BLaER1 treated with 17β-estradiol and CSF1 and Interleukin-3, amounts not matched to agents 10 nM and 100 nM (cell line): Measurements from ENCODE around the gene PRG3.

Experiments
- H3K27ac ChIP-seq, 11 experiments: shearing (Covaris generic); formaldehyde crosslinking; 2 replicates each; pipeline ENCODE4 v1.8.1; 2022
- H3K27me3 ChIP-seq, 11 experiments: shearing (Covaris generic); formaldehyde crosslinking; 2 replicates each; pipeline ENCODE4 v1.8.1; 2022
- H3K36me3 ChIP-seq, 11 experiments: shearing (Covaris generic); formaldehyde crosslinking; 2 replicates each; pipeline ENCODE4 v1.8.1; 2022
- H3K4me1 ChIP-seq, 10 experiments: shearing (Covaris generic); formaldehyde crosslinking; 2 replicates each; pipeline ENCODE4 v1.8.1; 2022
- H3K4me2 ChIP-seq, 11 experiments: shearing (Covaris generic); formaldehyde crosslinking; 2 replicates each; pipeline ENCODE4 v1.8.1; 2022
- H3K4me3 ChIP-seq, 10 experiments: shearing (Covaris generic); formaldehyde crosslinking; 2 replicates each; pipeline ENCODE4 v1.8.1; 2022
- H3K9ac ChIP-seq, 11 experiments: shearing (Covaris generic); formaldehyde crosslinking; 2 replicates each; pipeline ENCODE4 v1.8.1; 2022
- H3K9me3 ChIP-seq, 11 experiments: shearing (Covaris generic); formaldehyde crosslinking; replicated peaks in 1 of 11; 2 replicates each; pipeline ENCODE4 v1.8.1; 2022
- H4K20me1 ChIP-seq, 11 experiments: shearing (Covaris generic); formaldehyde crosslinking; 2 replicates each; pipeline ENCODE4 v1.8.1; 2022
- Cebpa-rat ChIP-seq, 11 experiments: shearing (Covaris generic); IDR thresholded peaks; 2 replicates each; pipeline ENCODE4 v1.8.1; 2022

The PRG3 gene

DNA sequence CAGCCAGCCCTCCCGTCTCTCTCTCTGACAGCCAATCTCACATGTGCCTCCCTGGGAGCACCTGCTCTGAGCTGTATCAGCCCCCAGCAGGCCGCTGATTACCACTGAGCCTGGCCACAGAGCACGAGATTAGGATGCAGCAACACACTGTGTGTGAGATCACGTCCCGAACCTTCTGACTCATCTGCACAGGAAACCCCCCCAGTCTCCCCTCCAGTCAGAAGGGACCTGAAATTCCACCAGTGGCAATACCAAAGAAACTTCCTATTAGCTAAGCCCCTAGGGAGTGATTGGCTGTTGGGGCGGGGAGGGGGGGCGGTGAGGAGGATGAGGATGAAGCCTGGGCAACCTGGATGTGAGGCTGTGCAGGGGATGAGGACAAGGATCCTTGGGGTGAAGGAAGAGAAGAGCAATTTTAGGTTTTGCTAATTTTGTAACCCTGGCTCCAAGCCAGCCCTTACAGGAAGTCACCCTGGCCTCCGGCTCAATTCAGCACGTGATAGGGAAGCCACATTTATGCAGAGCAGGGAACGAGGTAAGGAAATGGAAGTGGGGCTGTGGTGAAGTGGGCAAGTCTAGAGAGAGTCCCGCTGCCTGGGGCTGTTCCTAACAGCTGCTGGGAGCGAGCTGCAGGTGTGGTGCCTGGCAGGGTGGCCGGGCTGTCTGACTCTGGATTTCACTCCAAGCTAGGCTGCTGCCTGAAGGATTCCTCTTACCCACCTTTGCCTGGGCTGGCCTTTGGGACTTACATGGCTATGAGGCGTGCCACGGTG is 44.0 kb upstream of the PRG3 start:
- no peaks in the 10 kb centered on the region for H3K9me3 ChIP-seq
- H3K4me3 ChIP-seq, result peak overlapping the region; percentile 69 to 90 (median 82)
- H3K4me1 ChIP-seq, result peaks cover 54 to 81% (median 70%) of the 10 kb centered on the region in 10 experiments
- no peaks in the 10 kb centered on the region for H3K27me3 ChIP-seq
- H3K9ac ChIP-seq, result peak overlapping the region; percentile 88 to 98 (median 96)
- H3K4me2 ChIP-seq, result peak overlapping the region; percentile 89 to 99 (median 98)
- H4K20me1 ChIP-seq, result peaks cover 6 to 47% (median 46%) of the 10 kb centered on the region in 11 experiments; a peak in 20 of 22 replicates
- H3K27ac ChIP-seq, result peak overlapping the region; percentile 88 to 98 (median 97)
- H3K36me3 ChIP-seq, result peaks cover 47 to 59% (median 56%) of the 10 kb centered on the region in 11 experiments
- TF ChIP-seq Cebpa-rat (IDR thresholded peaks at IDR 0.05), result peak in 5 of 11 experiments; percentile 35 to 91 (median 76); a peak in 10 of 22 replicates

DNA sequence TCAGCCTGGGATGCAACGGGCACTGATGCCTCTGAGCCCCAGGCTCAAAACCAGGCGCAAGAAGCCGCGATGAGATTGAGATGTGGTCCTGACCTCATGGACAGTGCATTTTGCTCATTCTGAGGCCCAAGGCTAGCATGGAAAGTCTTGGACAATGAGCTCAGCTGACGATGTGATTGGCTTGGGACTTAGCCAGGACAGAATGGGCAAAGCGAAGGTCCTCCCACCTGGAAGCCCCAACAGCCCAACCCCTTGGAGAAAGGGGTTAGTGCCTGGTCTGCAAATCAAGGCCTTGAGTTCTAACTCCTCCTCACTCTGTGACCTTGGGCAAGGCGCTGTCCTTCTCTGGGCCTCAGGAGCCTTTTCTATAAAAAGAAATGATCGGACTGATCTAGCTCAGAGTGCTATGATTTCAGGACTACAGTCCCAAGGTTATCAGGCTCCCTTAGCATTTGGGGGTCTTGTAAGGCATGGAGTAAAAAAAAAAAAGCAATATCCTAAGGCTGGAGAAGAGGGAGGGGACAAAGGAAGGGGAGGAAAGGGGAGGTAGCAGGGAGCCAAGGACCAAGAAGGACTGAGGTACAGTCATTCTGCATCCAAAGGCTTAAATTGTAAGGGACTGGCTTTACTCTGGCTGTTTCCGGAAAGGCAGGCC is 43.3 kb upstream of the PRG3 start:
- Histone ChIP-seq H3K27ac (peak overlapping the region; percentile 88 to 98 (median 97); a peak in 21 of 22 replicates), H3K4me2 (peak overlapping the region; percentile 89 to 99 (median 98)), H3K4me3 (peak overlapping the region; percentile 69 to 90 (median 82)), H3K4me1 (peaks cover 54 to 83% (median 76%) of the 10 kb centered on the region in 10 experiments), H3K36me3 (peaks cover 54 to 66% (median 63%) of the 10 kb centered on the region in 11 experiments), H4K20me1 (peaks cover 7 to 55% (median 53%) of the 10 kb centered on the region in 11 experiments; a peak in 20 of 22 replicates), H3K9ac (peak overlapping the region; percentile 73 to 98 (median 96)), H3K27me3 (no peaks in the 10 kb centered on the region), H3K9me3 (no peaks in the 10 kb centered on the region)
- TF ChIP-seq Cebpa-rat (IDR thresholded peaks at IDR 0.05), result no peak

DNA sequence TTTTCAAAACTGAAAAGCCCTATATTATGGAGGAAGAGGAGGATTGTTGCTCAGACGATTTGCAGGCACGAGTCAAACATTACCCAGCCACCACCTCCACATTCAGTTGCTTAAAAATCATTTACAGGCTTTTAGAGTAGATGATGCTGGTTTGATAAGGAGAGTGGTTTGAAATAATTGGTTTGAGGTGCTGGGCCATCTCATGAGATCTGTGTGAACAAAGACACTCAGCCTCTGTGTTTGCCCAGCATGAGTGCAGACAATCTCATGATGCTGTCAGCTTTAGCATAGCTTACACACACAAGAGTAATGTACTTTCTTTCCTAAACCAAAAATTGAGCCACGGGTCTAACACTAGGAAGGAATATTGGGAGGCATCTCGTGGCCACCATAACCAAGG is 41.7 kb upstream of the PRG3 start:
- peaks cover 17 to 71% (median 69%) of the 10 kb centered on the region in 11 experiments; a peak in 20 of 22 replicates for H4K20me1 ChIP-seq
- H3K9ac ChIP-seq, result peak overlapping the region in 4 of 11 experiments; percentile 2 to 46 (median 12); a peak in 4 of 22 replicates
- H3K4me3 ChIP-seq, result peak overlapping the region in 2 of 10 experiments; percentile 6 to 69; a peak in 1 of 20 replicates
- peak overlapping the region in 9 of 11 experiments; percentile 6 to 97 (median 33); a peak in 9 of 22 replicates for H3K27ac ChIP-seq
- peaks cover 70 to 82% (median 79%) of the 10 kb centered on the region in 11 experiments for H3K36me3 ChIP-seq
- H3K27me3 ChIP-seq, result no peaks in the 10 kb centered on the region
- H3K4me2 ChIP-seq, result peak overlapping the region; percentile 9 to 99 (median 98)
- peaks cover 49 to 92% (median 72%) of the 10 kb centered on the region in 10 experiments for H3K4me1 ChIP-seq
- no peak for TF ChIP-seq Cebpa-rat (IDR thresholded peaks at IDR 0.05)
- no peaks in the 10 kb centered on the region for H3K9me3 ChIP-seq

DNA sequence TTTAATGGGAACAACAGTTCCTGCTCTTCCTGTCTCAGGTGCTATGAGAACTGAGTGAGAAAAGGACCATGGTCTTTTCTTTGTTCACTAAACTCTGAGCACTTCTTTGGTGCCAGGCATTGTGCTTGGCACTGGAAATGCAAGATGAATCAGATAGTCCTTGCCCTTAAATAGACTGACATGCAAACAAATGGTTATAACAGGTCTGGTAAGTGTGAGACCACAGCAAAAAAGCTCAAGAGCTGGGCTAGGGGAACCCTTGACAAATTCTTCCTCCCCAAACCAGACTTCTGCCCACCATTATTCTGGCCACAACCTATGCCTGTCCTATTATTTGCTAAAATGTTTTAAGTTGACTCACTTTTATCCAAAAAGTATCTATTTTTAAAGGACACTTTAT is 40.9 kb upstream of the PRG3 start:
- Histone ChIP-seq H3K27me3 (no peaks in the 10 kb centered on the region), H3K27ac (peak overlapping the region in 3 of 11 experiments; percentile 18 to 97 (median 96); a peak in 4 of 22 replicates), H4K20me1 (peaks cover 26 to 79% (median 77%) of the 10 kb centered on the region in 11 experiments; a peak in 21 of 22 replicates), H3K4me1 (peaks cover 42 to 94% (median 66%) of the 10 kb centered on the region in 10 experiments), H3K4me3 (no peak overlapping the region), H3K36me3 (peaks cover 78 to 90% (median 87%) of the 10 kb centered on the region in 11 experiments), H3K9me3 (no peaks in the 10 kb centered on the region), H3K9ac (no peak overlapping the region), H3K4me2 (peak overlapping the region in 10 of 11 experiments; percentile 14 to 99 (median 94); a peak in 13 of 22 replicates)
- no peak for TF ChIP-seq Cebpa-rat (IDR thresholded peaks at IDR 0.05)

DNA sequence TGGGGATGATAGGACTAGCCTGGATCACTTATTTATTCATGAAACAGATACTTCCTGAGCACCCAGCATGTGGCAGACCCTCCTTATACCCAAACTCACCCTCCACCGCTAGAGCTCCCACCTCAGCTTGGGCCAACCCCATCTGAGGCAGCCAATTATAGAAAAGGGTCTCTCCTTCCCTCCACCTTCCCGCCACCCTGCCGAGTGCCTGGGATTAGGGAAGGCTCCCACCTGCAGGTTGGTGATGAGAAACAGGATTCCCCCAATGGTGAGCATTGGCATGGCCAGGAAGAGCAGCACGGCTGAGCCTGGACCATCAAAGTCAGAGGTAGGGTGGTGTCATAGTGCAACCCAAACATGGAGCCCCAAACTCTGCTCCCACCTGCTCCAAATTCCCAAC is 40.1 kb upstream of the PRG3 start:
- TF ChIP-seq Cebpa-rat (IDR thresholded peaks at IDR 0.05), result no peak
- Histone ChIP-seq H3K4me3 (no peak overlapping the region), H3K9me3 (no peaks in the 10 kb centered on the region), H3K9ac (no peak overlapping the region), H4K20me1 (peaks cover 32 to 87% (median 85%) of the 10 kb centered on the region in 11 experiments; a peak in 21 of 22 replicates), H3K4me2 (peak overlapping the region in 9 of 11 experiments; percentile 24 to 99 (median 89); a peak in 12 of 22 replicates), H3K27ac (peak overlapping the region in 2 of 11 experiments; percentile 18 to 96; a peak in 3 of 22 replicates), H3K36me3 (peaks cover 86 to 95% (median 93%) of the 10 kb centered on the region in 11 experiments), H3K4me1 (peaks cover 44 to 97% (median 66%) of the 10 kb centered on the region in 10 experiments), H3K27me3 (no peaks in the 10 kb centered on the region)

DNA sequence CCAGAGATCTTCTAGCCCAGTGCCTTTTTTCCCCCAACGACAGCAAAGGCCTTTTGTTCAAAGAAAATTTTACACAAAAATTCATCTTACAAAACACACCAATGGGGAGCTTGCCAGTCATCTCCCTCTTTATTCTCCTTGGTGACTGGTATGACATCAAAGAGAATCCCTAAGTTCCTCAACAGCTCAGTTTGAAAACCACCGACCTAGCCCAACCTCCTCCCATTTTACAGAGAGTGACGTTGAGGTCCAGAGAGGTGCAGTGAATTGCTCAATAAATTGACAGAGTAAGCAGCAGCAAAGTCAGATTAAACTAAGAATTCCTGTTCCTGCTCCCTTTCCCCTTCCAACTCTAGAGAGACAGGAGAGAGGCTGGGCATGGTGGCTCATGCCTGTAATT is 38.2 kb upstream of the PRG3 start:
- H4K20me1 ChIP-seq, result peaks cover 42 to 100% (median 93%) of the 10 kb centered on the region in 11 experiments; a peak in 21 of 22 replicates

DNA sequence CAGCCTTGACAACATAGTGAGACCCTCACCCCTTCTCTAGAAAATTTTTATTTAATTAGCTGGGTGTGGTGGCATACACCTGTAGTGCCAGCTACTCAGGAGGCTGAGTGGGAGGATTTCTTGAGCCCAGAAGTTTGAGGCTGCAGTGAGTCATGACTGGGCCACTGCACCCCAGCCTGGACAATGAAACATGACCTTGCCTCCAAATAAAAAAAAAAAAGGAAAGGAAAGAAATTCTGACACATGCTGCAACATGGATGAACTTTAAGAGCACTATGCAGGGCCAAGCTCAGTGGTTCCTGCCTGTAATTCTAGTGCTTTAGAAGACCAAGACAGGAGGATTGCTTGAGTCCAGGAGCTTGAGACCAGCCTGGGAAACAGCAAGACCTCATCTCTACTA is 37.2 kb upstream of the PRG3 start:
- Histone ChIP-seq H3K4me1 (peaks cover 21 to 91% (median 41%) of the 10 kb centered on the region in 10 experiments), H3K9ac (no peak overlapping the region), H3K9me3 (peaks cover 0 to 18% (median 0%) of the 10 kb centered on the region in 11 experiments; a peak in 2 of 22 replicates), H4K20me1 (peaks cover 42 to 100% (median 95%) of the 10 kb centered on the region in 11 experiments; a peak in 21 of 22 replicates), H3K27me3 (no peaks in the 10 kb centered on the region), H3K4me3 (no peak overlapping the region), H3K36me3 (peaks cover 100% of the 10 kb centered on the region in 11 experiments), H3K27ac (no peak overlapping the region), H3K4me2 (peak overlapping the region in 2 of 11 experiments; percentile 12 to 47; a peak in 1 of 22 replicates)
- no peak for TF ChIP-seq Cebpa-rat (IDR thresholded peaks at IDR 0.05)

More for the DNA sequence above, 38.2 kb upstream of the PRG3 start:
- Histone ChIP-seq H3K36me3 (peaks cover 100% of the 10 kb centered on the region in 11 experiments), H3K4me3 (no peak overlapping the region), H3K27ac (peak overlapping the region in 1 of 11 experiments; percentile 18; a peak in 1 of 22 replicates), H3K9me3 (peaks cover 0 to 10% (median 0%) of the 10 kb centered on the region in 11 experiments; a peak in 1 of 22 replicates), H3K4me2 (peak overlapping the region in 3 of 11 experiments; percentile 41 to 89 (median 43); a peak in 4 of 22 replicates), H3K4me1 (peaks cover 32 to 94% (median 51%) of the 10 kb centered on the region in 10 experiments), H3K9ac (no peak overlapping the region; a peak in 1 of 22 replicates), H3K27me3 (no peaks in the 10 kb centered on the region)
- no peak for TF ChIP-seq Cebpa-rat (IDR thresholded peaks at IDR 0.05)

DNA sequence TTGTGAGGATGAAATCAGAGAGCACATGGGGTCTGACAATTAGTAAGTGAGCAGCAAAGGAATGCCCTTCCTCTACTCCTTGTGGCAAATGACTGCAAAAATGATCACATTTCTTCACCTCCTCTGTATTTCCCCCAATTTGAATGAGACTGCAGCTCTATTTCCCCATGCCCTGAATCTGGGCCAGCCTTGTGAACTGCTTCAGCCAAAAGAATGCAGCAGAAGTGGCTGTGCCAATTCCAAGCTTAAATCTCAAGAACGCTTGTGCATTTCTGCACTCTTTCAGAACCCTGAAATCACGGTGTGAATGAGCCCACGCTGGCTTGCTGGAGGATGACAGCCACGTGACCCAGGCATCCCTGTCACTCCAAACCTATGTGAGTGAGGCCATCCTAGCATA is 36.1 kb upstream of the PRG3 start:
- H3K27ac ChIP-seq, result no peak overlapping the region
- no peaks in the 10 kb centered on the region for H3K27me3 ChIP-seq
- peaks cover 100% of the 10 kb centered on the region in 11 experiments for H3K36me3 ChIP-seq
- H4K20me1 ChIP-seq, result peaks cover 42 to 100% (median 95%) of the 10 kb centered on the region in 11 experiments; a peak in 21 of 22 replicates
- no peak overlapping the region for H3K4me3 ChIP-seq
- H3K9me3 ChIP-seq, result peaks cover 0 to 27% (median 4%) of the 10 kb centered on the region in 11 experiments; a peak in 11 of 22 replicates
- 0 out of 22 replicates have a peak overlapping the region, but pooled peaks of 2 of the 11 experiments have one; percentile 1 to 2 for H3K9ac ChIP-seq
- H3K4me2 ChIP-seq, result peak overlapping the region in 2 of 11 experiments; percentile 12 to 47; a peak in 3 of 22 replicates
- TF ChIP-seq Cebpa-rat (IDR thresholded peaks at IDR 0.05), result no peak
- peaks cover 11 to 88% (median 31%) of the 10 kb centered on the region in 10 experiments; a peak in 19 of 20 replicates for H3K4me1 ChIP-seq
